Measurements from ENCODE around the gene MACROD2. TPM values are rescaled to one million over a fixed set of nuclear protein-coding genes. Genes with fewer than 3 reads are reported as not detected.

Gene MACROD2
- total and polyA plus RNA-seq, 2 of the 4 experiments (the other 2 are of a cell fraction) = not detected

DNA sequence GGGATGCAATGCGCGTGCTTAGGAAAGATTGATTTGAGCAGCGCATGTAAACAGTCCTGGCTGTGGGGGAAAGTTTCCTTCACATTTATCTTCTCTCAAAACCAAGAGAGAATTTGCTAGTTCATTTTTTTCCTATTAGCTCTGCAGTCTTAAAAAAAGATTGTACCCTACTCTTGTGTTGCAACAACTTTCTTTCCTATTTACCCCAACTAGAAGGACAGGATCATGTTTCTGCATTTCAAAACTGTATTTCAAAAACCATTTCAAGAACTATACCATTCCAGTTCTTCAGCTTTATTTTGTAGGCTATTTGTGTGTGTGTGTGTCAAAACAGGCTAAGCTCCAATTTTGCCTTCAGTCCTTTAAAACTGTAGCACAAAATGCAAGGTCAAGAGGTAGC is 2104.8 kb downstream of the MACROD2 start:
- Histone ChIP-seq H3K23ac (ENCODE audit: low read depth, low read length) (no peak overlapping the region), H3K27ac (ENCODE audit: insufficient read depth, low read length) (no peak overlapping the region), H4K20me1 (ENCODE audit: insufficient read depth, low read length) (no peaks in the 10 kb centered on the region), H3K79me1 (ENCODE audit: low read depth in 1 of 2, low read length in 2 of 2) (no peaks in the 10 kb centered on the region), H3K9me3 (ENCODE audit: control insufficient read depth, insufficient read depth, low read length) (peaks cover 10% of the 10 kb centered on the region), H4K5ac (ENCODE audit: low read depth, low read length) (no peak overlapping the region), H2BK120ac (ENCODE audit: low read depth, low read length) (no peak overlapping the region), H3K14ac (replicated peaks; ENCODE audit: low read depth, low read length) (no peak overlapping the region), H2AFZ (replicated peaks; ENCODE audit: low read length, poor library complexity) (no peak overlapping the region), H2BK20ac (ENCODE audit: low read depth, low read length) (no peak overlapping the region), H3K18ac (ENCODE audit: low read depth, low read length) (no peak overlapping the region), H3K4me2 (ENCODE audit: low read depth, low read length) (no peak overlapping the region), H3K4me3 (ENCODE audit: insufficient read depth, low read depth, low read length) (no peak overlapping the region), H3K9ac (ENCODE audit: low read depth, low read length) (no peak overlapping the region), H3K36me3 (ENCODE audit: control insufficient read depth, insufficient read depth, low read length) (no peaks in the 10 kb centered on the region), H2AK5ac (ENCODE audit: low read depth, low read length) (no peak overlapping the region), H3K27me3 (ENCODE audit: control insufficient read depth, insufficient read depth, low read length) (no peaks in the 10 kb centered on the region), H2BK15ac (ENCODE audit: low read depth, low read length) (no peak overlapping the region), H3K56ac (ENCODE audit: extremely low read depth, insufficient read depth, low read length) (no peak overlapping the region), H2BK5ac (ENCODE audit: low read depth, low read length, poor library complexity, severe bottlenecking) (no peak overlapping the region), H3K4me1 (ENCODE audit: control insufficient read depth, insufficient read depth, low read length) (no peaks in the 10 kb centered on the region), H4K91ac (ENCODE audit: insufficient read depth, low read depth, low read length) (no peak overlapping the region), H3K9me1 (ENCODE audit: insufficient read depth, low read length) (no peaks in the 10 kb centered on the region), H3K4ac (ENCODE audit: low read depth, low read length) (no peak overlapping the region), H2AK9ac (replicated peaks; ENCODE audit: low read depth, low read length, poor library complexity) (no peak overlapping the region), H4K8ac (ENCODE audit: low read depth in 2 of 2, low read length in 2 of 2) (no peak overlapping the region)
- no CpG with 5 or more reads among the region's 3 CpGs for WGBS, 2 experiments (ENCODE audit: extremely low coverage in 2 of 2, insufficient read length in 1 of 2)
- TF ChIP-seq SMC3 (IDR thresholded peaks at IDR 0.05; ENCODE audit: low read depth, low read length) (no peak), BHLHE40 (IDR thresholded peaks at IDR 0.05; ENCODE audit: low read depth, low read length) (no peak), FOS (IDR thresholded peaks at IDR 0.05; ENCODE audit: low read depth, low read length) (no peak), MAFK (IDR thresholded peaks at IDR 0.05; ENCODE audit: low read depth, low read length) (no peak), MXI1 (IDR thresholded peaks at IDR 0.05; ENCODE audit: borderline replicate concordance, low read depth, low read length) (no peak), RFX5 (IDR thresholded peaks at IDR 0.05; ENCODE audit: low read depth, low read length) (no peak), CEBPB (IDR thresholded peaks at IDR 0.05; ENCODE audit: low read depth, low read length) (no peak), MAZ (IDR thresholded peaks at IDR 0.05; ENCODE audit: borderline replicate concordance, low read depth, low read length) (no peak), NFE2L2 (IDR thresholded peaks at IDR 0.05; ENCODE audit: low read depth, low read length) (no peak), RAD21 (IDR thresholded peaks at IDR 0.05; ENCODE audit: low read length) (no peak), RCOR1 (IDR thresholded peaks at IDR 0.05; ENCODE audit: insufficient replicate concordance, low read length) (no peak), POLR2A (IDR thresholded peaks at IDR 0.05; ENCODE audit: low read depth, low read length) (no peak)
- TF ChIP-seq, protein P1, sequence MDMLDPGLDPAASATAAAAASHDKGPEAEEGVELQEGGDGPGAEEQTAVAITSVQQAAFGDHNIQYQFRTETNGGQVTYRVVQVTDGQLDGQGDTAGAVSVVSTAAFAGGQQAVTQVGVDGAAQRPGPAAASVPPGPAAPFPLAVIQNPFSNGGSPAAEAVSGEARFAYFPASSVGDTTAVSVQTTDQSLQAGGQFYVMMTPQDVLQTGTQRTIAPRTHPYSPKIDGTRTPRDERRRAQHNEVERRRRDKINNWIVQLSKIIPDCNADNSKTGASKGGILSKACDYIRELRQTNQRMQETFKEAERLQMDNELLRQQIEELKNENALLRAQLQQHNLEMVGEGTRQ (IDR thresholded peaks at IDR 0.05; ENCODE audit: low read depth, low read length) = no peak
- TF ChIP-seq, protein P2, sequence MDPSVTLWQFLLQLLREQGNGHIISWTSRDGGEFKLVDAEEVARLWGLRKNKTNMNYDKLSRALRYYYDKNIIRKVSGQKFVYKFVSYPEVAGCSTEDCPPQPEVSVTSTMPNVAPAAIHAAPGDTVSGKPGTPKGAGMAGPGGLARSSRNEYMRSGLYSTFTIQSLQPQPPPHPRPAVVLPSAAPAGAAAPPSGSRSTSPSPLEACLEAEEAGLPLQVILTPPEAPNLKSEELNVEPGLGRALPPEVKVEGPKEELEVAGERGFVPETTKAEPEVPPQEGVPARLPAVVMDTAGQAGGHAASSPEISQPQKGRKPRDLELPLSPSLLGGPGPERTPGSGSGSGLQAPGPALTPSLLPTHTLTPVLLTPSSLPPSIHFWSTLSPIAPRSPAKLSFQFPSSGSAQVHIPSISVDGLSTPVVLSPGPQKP (IDR thresholded peaks at IDR 0.05; ENCODE audit: borderline replicate concordance, low read depth, low read length) = no peak
- TF ChIP-seq, protein P3, sequence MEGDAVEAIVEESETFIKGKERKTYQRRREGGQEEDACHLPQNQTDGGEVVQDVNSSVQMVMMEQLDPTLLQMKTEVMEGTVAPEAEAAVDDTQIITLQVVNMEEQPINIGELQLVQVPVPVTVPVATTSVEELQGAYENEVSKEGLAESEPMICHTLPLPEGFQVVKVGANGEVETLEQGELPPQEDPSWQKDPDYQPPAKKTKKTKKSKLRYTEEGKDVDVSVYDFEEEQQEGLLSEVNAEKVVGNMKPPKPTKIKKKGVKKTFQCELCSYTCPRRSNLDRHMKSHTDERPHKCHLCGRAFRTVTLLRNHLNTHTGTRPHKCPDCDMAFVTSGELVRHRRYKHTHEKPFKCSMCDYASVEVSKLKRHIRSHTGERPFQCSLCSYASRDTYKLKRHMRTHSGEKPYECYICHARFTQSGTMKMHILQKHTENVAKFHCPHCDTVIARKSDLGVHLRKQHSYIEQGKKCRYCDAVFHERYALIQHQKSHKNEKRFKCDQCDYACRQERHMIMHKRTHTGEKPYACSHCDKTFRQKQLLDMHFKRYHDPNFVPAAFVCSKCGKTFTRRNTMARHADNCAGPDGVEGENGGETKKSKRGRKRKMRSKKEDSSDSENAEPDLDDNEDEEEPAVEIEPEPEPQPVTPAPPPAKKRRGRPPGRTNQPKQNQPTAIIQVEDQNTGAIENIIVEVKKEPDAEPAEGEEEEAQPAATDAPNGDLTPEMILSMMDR (conservative IDR thresholded peaks at IDR 0.05; ENCODE audit: low read depth, low read length) = no peak
- no TSS peak for BruUV-seq (replicated peaks)
- in situ Hi-C loops (cut with MboI; ENCODE audit: low sequenced_read_pairs) = no loop called here
- CTCF ChIA-PET = no interaction called here
- dilution Hi-C loops (cut with HindIII; ENCODE audit: low sequenced_read_pairs, unreplicated experiment) = no loop called here
- intact Hi-C loops (cut with micrococcal nuclease) = no loop called here
- POLR2A ChIA-PET (ENCODE audit: unreplicated experiment) = no interaction called here
- ATAC-seq (ENCODE audit: low read depth) (no peak), DNase-seq (no peak)

All from IMR-90 (cell line).